HG03439 (cell line): ENCODE data around the gene IL4.
A peak's percentile ranks its signal among the peaks of the same experiment; 100 is the strongest.

Experiments
- ATAC-seq: cut with Tn5 transposase; IDR thresholded peaks from one replicate; pipeline ENCODE4 v1.9.1; 2021; ENCODE audit warnings: mild to moderate bottlenecking, moderate library complexity; ENCODE audit not compliant: unreplicated experiment

The IL4 gene

GRCh38 chr5:132657676-132658380, 16.0 kb upstream of the IL4 start, which contains the start of gene IL13:
TSS of gene IL13 (plus strand) at chr5:132658173. CDS start at chr5:132658187, 14 bp downstream.
- no peak for ATAC-seq

- no peak for ATAC-seq
These were observed 15.1 kb upstream of the IL4 start for GRCh38 chr5:132658381-132659302.

- ATAC-seq, result no peak
These were observed 13.9 kb upstream of the IL4 start for GRCh38 chr5:132659598-132660493.

- ATAC-seq, result peak; percentile 18
These were observed 12.4 kb upstream of the IL4 start for GRCh38 chr5:132661231-132662003.

GRCh38 chr5:132662004-132662401, 11.8 kb upstream of the IL4 start:
- no peak for ATAC-seq

- peak; percentile 43 for ATAC-seq
These were observed 10.6 kb upstream of the IL4 start for GRCh38 chr5:132662925-132663770.

GRCh38 chr5:132663771-132664695, 9.8 kb upstream of the IL4 start:
- peak; percentile 52 for ATAC-seq

GRCh38 chr5:132664696-132665209, 9.0 kb upstream of the IL4 start:
- ATAC-seq, result no peak

- no peak for ATAC-seq
These were observed 8.2 kb upstream of the IL4 start for GRCh38 chr5:132665574-132666080.

- ATAC-seq, result no peak
These were observed 7.3 kb upstream of the IL4 start for GRCh38 chr5:132666310-132667123.

- ATAC-seq, result no peak
These were observed 6.5 kb upstream of the IL4 start for GRCh38 chr5:132667309-132667708.

- ATAC-seq, result no peak
These were observed 5.8 kb upstream of the IL4 start for GRCh38 chr5:132667761-132668705.

GRCh38 chr5:132668706-132669454, 4.9 kb upstream of the IL4 start:
- no peak for ATAC-seq

- ATAC-seq, result no peak
These were observed 4.4 kb upstream of the IL4 start for GRCh38 chr5:132669455-132669820.
